Measurements from ENCODE around the gene ATF6B.
"Not testable (repeated sequence)": the region's sequence is repeated elsewhere in the genome, so short reads cannot be mapped to it uniquely, and the experiment has no call there.

Gene ATF6B

GRCh38 chr6:32102255-32102654, 25.8 kb downstream of the ATF6B start:
- DNase-seq, result no peak

- DNase-seq, result not testable (repeated sequence)
Measured at GRCh38 chr6:32100251-32100650, 27.8 kb downstream of the ATF6B start.

GRCh38 chr6:32097364-32097763, 30.7 kb downstream of the ATF6B start:
- no peak for DNase-seq

GRCh38 chr6:32096394-32097258, 31.4 kb downstream of the ATF6B start:
- DNase-seq, result no peak

- DNase-seq, result no peak
Measured at GRCh38 chr6:32096087-32096393, 32.0 kb downstream of the ATF6B start.

GRCh38 chr6:32095338-32096086, 32.5 kb downstream of the ATF6B start:
- no peak for DNase-seq

- DNase-seq, result no peak
Measured at GRCh38 chr6:32092760-32093497, 35.1 kb downstream of the ATF6B start.

- no peak for DNase-seq
Measured at GRCh38 chr6:32089082-32089828, 38.8 kb downstream of the ATF6B start.

GRCh38 chr6:32088487-32089049, 39.5 kb downstream of the ATF6B start:
- no peak for DNase-seq

- DNase-seq, result peak; percentile 16
Measured at GRCh38 chr6:32087574-32088486, 40.2 kb downstream of the ATF6B start.

GRCh38 chr6:32086661-32087573, 41.1 kb downstream of the ATF6B start:
- no peak for DNase-seq

GRCh38 chr6:32085759-32086459, 42.1 kb downstream of the ATF6B start:
- DNase-seq, result no peak

- DNase-seq, result no peak
Measured at GRCh38 chr6:32084780-32085179, 43.3 kb downstream of the ATF6B start.

GRCh38 chr6:32083812-32084768, 44.0 kb downstream of the ATF6B start:
- no peak for DNase-seq

- no peak for DNase-seq
Measured at GRCh38 chr6:32082935-32083334, 45.1 kb downstream of the ATF6B start.

GRCh38 chr6:32082478-32082877, 45.6 kb downstream of the ATF6B start:
- no peak for DNase-seq

- DNase-seq, result no peak
Measured at GRCh38 chr6:32081168-32081990, 46.7 kb downstream of the ATF6B start.

All from COR-L47 (cell line).